ENCODE data around the gene ATRIP. TPM values are rescaled to one million over a fixed set of nuclear protein-coding genes. Genes with fewer than 3 reads are reported as not detected.

The ATRIP gene
- polyA plus RNA-seq, 3 donors, result 1.8 to 4.7 (median 2.8) TPM

- Histone ChIP-seq H3K9me3 (replicated peaks in 1 of 2; ENCODE audit: control insufficient read depth in 1 of 2, insufficient read depth in 1 of 2, low read length in 2 of 2) (no peaks in the 10 kb centered on the region), H3K4me2 (replicated peaks; ENCODE audit: extremely low read depth, low read length, poor library complexity, severe bottlenecking) (no peak overlapping the region), H3K27me3 (ENCODE audit: control insufficient read depth in 2 of 2, insufficient read depth in 2 of 2, low read length in 2 of 2) (no peaks in the 10 kb centered on the region), H3K36me3 (replicated peaks in 1 of 2; ENCODE audit: control insufficient read depth in 1 of 2, insufficient read depth in 2 of 2, low read length in 2 of 2) (peaks cover 16 to 50% of the 10 kb centered on the region in 2 donors), H3K79me2 (ENCODE audit: insufficient read depth, low read length) (peaks cover 17% of the 10 kb centered on the region), H3K4me1 (ENCODE audit: control insufficient read depth in 1 of 2, insufficient read depth in 2 of 2, low read length in 2 of 2) (peaks cover 18 to 23% of the 10 kb centered on the region in 2 donors), H2AFZ (ENCODE audit: insufficient read depth, low read depth, low read length, poor library complexity, severe bottlenecking) (no peak overlapping the region), H3K9ac (ENCODE audit: insufficient read depth, low read length, poor library complexity, severe bottlenecking) (no peak overlapping the region), H3K4me3 (replicated peaks in 1 of 3; ENCODE audit: low read depth in 2 of 3, low read length in 3 of 3) (no peak overlapping the region), H3K27ac (ENCODE audit: low read depth in 1 of 2, low read length in 2 of 2) (no peak overlapping the region), H4K20me1 (ENCODE audit: insufficient read depth, low read length) (peaks cover 19% of the 10 kb centered on the region)
- Mint-ChIP-seq H3K36me3 (peaks cover 43 to 63% of the 10 kb centered on the region in 2 donors), H3K9me3 (no peaks in the 10 kb centered on the region), H3K4me3 (no peak overlapping the region), H3K27ac (peak overlapping the region in 2 of 7 donors; percentile 35 to 36), H3K27me3 (ENCODE audit: low read depth in 3 of 3) (peaks cover 0 to under 1% (median 0%) of the 10 kb centered on the region in 3 donors), H3K4me1 (peaks cover 23% of the 10 kb centered on the region)
- no peak for TF ChIP-seq CTCF (IDR thresholded peaks at IDR 0.05)
- intact Hi-C loops (cut with micrococcal nuclease), result no loop called here
- WGBS (ENCODE audit: insufficient coverage), result 96% methylated on average over 9 of the region's 9 CpGs
- DNase-seq, result no peak
Measured at GRCh38 chr3:48476426-48477053, 30.0 kb downstream of the ATRIP start.

GRCh38 chr3:48477959-48478520 is 31.5 kb downstream of the ATRIP start:
- Histone ChIP-seq H4K20me1 (ENCODE audit: insufficient read depth, low read length) (peaks cover 19% of the 10 kb centered on the region), H3K36me3 (replicated peaks in 1 of 2; ENCODE audit: control insufficient read depth in 1 of 2, insufficient read depth in 2 of 2, low read length in 2 of 2) (peaks cover 16 to 50% of the 10 kb centered on the region in 2 donors), H3K9me3 (replicated peaks in 1 of 2; ENCODE audit: control insufficient read depth in 1 of 2, insufficient read depth in 1 of 2, low read length in 2 of 2) (no peaks in the 10 kb centered on the region), H3K27me3 (ENCODE audit: control insufficient read depth in 2 of 2, insufficient read depth in 2 of 2, low read length in 2 of 2) (no peaks in the 10 kb centered on the region), H3K27ac (ENCODE audit: low read depth in 1 of 2, low read length in 2 of 2) (no peak overlapping the region), H2AFZ (ENCODE audit: insufficient read depth, low read depth, low read length, poor library complexity, severe bottlenecking) (no peak overlapping the region), H3K4me2 (replicated peaks; ENCODE audit: extremely low read depth, low read length, poor library complexity, severe bottlenecking) (no peak overlapping the region), H3K4me3 (replicated peaks in 1 of 3; ENCODE audit: low read depth in 2 of 3, low read length in 3 of 3) (no peak overlapping the region), H3K9ac (ENCODE audit: insufficient read depth, low read length, poor library complexity, severe bottlenecking) (no peak overlapping the region), H3K79me2 (ENCODE audit: insufficient read depth, low read length) (peaks cover 5% of the 10 kb centered on the region), H3K4me1 (ENCODE audit: control insufficient read depth in 1 of 2, insufficient read depth in 2 of 2, low read length in 2 of 2) (peaks cover 8% of the 10 kb centered on the region in 2 donors)
- Mint-ChIP-seq H3K4me3 (no peak overlapping the region), H3K36me3 (peaks cover 44 to 71% of the 10 kb centered on the region in 2 donors), H3K4me1 (peaks cover 18% of the 10 kb centered on the region), H3K27ac (peak overlapping the region in 2 of 7 donors; percentile 57 to 59), H3K9me3 (no peaks in the 10 kb centered on the region), H3K27me3 (ENCODE audit: low read depth in 3 of 3) (peaks cover 0 to 1% (median 0%) of the 10 kb centered on the region in 3 donors)
- no peak for TF ChIP-seq CTCF (IDR thresholded peaks at IDR 0.05)
- WGBS (ENCODE audit: insufficient coverage), result 95% methylated on average over 6 of the region's 9 CpGs
- no peak for DNase-seq
- intact Hi-C loops (cut with micrococcal nuclease), result no loop called here
